Neural progenitor cell (in vitro differentiated cells): ENCODE measurements around the gene CCT5.

ENCODE experiments used
- CTCF ChIP-seq: fragments of 200-600 bp; sonication (generic); IDR thresholded peaks from 2 replicates; pipeline ENCODE4 v1.5.1; 2017; ENCODE audit warnings: antibody characterized with exemption, mild to moderate bottlenecking
- EZH2phosphoT487 ChIP-seq: fragments of 200-600 bp; sonication (generic); IDR thresholded peaks from 2 replicates; pipeline ENCODE4 v1.6.1; 2017; ENCODE audit warnings: antibody characterized with exemption

GRCh38 chr5:10218658-10219057, 31.4 kb upstream of the CCT5 start:
- TF ChIP-seq CTCF (no peak), EZH2phosphoT487 (no peak)
